Testis (tissue), 3 donors: Measurements from ENCODE around the gene PBX1. TPM values are rescaled to one million over a fixed set of nuclear protein-coding genes. Genes with fewer than 3 reads are reported as not detected.

Experiments used
- DNase-seq: peaks from one replicate; pipeline ENCODE4 v3.0.0-alpha.2; 2019
- H3K27ac ChIP-seq, 2 donors: fragments of 200-600 bp; sonication (generic); one replicate each; pipeline ENCODE4 v1.5.1; 2019
- H3K27me3 ChIP-seq: fragments of 200-600 bp; sonication (generic); one replicate; pipeline ENCODE4 v1.5.1; 2019
- H3K36me3 ChIP-seq: fragments of 200-600 bp; sonication (generic); one replicate; pipeline ENCODE4 v1.5.1; 2017; ENCODE audit warnings: low read depth; ENCODE audit errors: missing control alignments
- H3K4me1 ChIP-seq: fragments of 200-600 bp; sonication (generic); one replicate; pipeline ENCODE4 v1.5.1; 2019
- H3K4me3 ChIP-seq, 2 donors: fragments of 200-600 bp; sonication (generic); one replicate each; pipeline ENCODE4 v1.5.1; 2017 to 2019
- H3K9me3 ChIP-seq: fragments of 200-600 bp; sonication (generic); one replicate; pipeline ENCODE4 v1.5.1; 2017
- POLR2A ChIP-seq: fragments of 450-650 bp; IDR thresholded peaks from one replicate; pipeline ENCODE4 v1.6.1; 2017; ENCODE audit warnings: antibody characterized with exemption, mild to moderate bottlenecking, moderate library complexity
- WGBS, 2 donors: methylation state at CpG; one replicate each; pipeline ENCODE4 v1.1.5; 2018; 5-methylcytosine and 5-hydroxymethylcytosine counted together
- intact Hi-C: fragments of 100-400 bp; cut with DNase I; formaldehyde crosslinking; loops from one replicate; pipeline ENCODE4 v1.15.1; 2023; ENCODE audit warnings: low total_unique reads
- polyA plus RNA-seq: library from polyadenylated mRNA; stranded (reverse); fragments of 350-450 nt; fragmentation: Illumina TruSeq; extraction: RNeasy Lipid Tissue Mini Kit (QIAGEN cat#74804); gene quantifications from one replicate; pipeline ENCODE4 v1.2.3, GENCODE V29; 2014; ENCODE audit warnings: low read depth, low replicate concordance; ENCODE audit not compliant: insufficient read depth
- total RNA-seq, 2 donors: library from RNA; depleted of rRNA; stranded (reverse); fragments of >200 nt; gene quantifications; one replicate each; pipeline ENCODE4 v1.2.3, GENCODE V29; 2016
- TF ChIP-seq, protein P1 (sequence below), 3 experiments: fragments of 450-650 bp in 2 of 3; fragments of 200-600 bp in 1 of 3; sonication (generic) in 1 of 3; IDR thresholded peaks; one replicate each; pipeline ENCODE4 v1.5.1; 2016 to 2019; ENCODE audit warnings: antibody characterized with exemption in 3 of 3, mild to moderate bottlenecking in 2 of 3, moderate library complexity in 1 of 3

Gene PBX1
- total and polyA plus RNA-seq, 3 donors from 2014 or later, result 20.2 to 25.0 (median 20.3) TPM

DNA sequence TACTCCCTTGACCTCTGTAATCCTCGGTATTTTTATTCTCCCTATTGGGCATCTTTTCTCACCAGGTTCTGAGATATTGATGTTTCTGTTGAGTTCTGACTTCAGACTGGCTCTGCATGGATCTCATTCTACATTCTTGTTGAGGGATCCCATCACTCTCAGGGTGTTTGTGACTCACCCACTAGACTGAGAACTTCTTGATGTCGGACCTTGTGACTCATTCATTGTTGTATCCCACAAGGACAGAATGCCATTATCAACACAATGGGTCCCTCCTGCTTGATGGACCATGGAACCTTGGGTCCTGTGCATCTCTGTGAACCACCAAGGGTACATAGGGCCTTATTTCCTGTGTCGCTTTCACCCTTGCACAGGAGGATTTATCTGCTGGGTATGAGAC is 174.1 kb downstream of the PBX1 start:
- Histone ChIP-seq H3K36me3 (no peaks in the 10 kb centered on the region), H3K9me3 (no peaks in the 10 kb centered on the region), H3K4me3 (no peak overlapping the region), H3K27me3 (no peaks in the 10 kb centered on the region), H3K4me1 (no peaks in the 10 kb centered on the region), H3K27ac (no peak overlapping the region)
- TF ChIP-seq, protein P1, sequence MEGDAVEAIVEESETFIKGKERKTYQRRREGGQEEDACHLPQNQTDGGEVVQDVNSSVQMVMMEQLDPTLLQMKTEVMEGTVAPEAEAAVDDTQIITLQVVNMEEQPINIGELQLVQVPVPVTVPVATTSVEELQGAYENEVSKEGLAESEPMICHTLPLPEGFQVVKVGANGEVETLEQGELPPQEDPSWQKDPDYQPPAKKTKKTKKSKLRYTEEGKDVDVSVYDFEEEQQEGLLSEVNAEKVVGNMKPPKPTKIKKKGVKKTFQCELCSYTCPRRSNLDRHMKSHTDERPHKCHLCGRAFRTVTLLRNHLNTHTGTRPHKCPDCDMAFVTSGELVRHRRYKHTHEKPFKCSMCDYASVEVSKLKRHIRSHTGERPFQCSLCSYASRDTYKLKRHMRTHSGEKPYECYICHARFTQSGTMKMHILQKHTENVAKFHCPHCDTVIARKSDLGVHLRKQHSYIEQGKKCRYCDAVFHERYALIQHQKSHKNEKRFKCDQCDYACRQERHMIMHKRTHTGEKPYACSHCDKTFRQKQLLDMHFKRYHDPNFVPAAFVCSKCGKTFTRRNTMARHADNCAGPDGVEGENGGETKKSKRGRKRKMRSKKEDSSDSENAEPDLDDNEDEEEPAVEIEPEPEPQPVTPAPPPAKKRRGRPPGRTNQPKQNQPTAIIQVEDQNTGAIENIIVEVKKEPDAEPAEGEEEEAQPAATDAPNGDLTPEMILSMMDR (IDR thresholded peaks at IDR 0.05), result no peak
- no peak for TF ChIP-seq POLR2A
- DNase-seq, result no peak
- WGBS, 2 donors, result 91 to 100% methylated on average over 3 of the region's 3 CpGs
- intact Hi-C loops, result no loop called here

GRCh38 chr1:164733734-164734133 is 174.8 kb downstream of the PBX1 start:
- Histone ChIP-seq H3K4me3 (no peak overlapping the region), H3K9me3 (no peaks in the 10 kb centered on the region), H3K36me3 (no peaks in the 10 kb centered on the region), H3K4me1 (no peaks in the 10 kb centered on the region), H3K27me3 (no peaks in the 10 kb centered on the region), H3K27ac (no peak overlapping the region)
- TF ChIP-seq, protein P1 (IDR thresholded peaks at IDR 0.05), result no peak
- TF ChIP-seq POLR2A, result no peak
- intact Hi-C loops, result no loop called here
- no peak for DNase-seq
- WGBS, 2 donors, result 95 to 97% methylated on average over 4 of the region's 4 CpGs

GRCh38 chr1:164735315-164736052 is 176.5 kb downstream of the PBX1 start:
- Histone ChIP-seq H3K27ac (no peak overlapping the region), H3K27me3 (no peaks in the 10 kb centered on the region), H3K4me3 (no peak overlapping the region), H3K9me3 (no peaks in the 10 kb centered on the region), H3K36me3 (no peaks in the 10 kb centered on the region), H3K4me1 (no peaks in the 10 kb centered on the region)
- intact Hi-C loops, result no loop called here
- WGBS, 2 donors, result 83 to 87% methylated on average over 7 of the region's 7 CpGs
- TF ChIP-seq, protein P1 (IDR thresholded peaks at IDR 0.05), result no peak
- no peak for TF ChIP-seq POLR2A
- DNase-seq, result no peak

DNA sequence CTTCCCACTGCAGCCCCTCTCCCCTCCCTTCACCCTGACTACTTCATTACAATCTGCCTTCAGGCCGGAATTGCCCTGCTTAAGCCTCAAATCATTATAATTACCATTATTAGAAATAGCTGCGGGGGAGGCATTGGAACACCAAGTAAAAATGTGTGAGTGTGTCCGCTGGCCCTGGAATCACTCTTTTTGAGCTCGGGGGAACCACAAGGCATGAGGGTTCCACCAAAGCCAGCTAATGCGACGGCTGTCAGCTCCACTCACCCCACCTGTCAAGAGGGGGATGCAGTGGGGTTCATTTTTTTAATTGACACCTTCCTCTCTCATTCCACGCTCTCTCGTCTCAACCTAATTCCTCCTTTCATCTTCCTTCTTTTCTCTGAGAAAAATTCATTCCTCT is 177.2 kb downstream of the PBX1 start:
- intact Hi-C loops, result no loop called here
- WGBS, 2 donors, result 84 to 86% methylated on average over 8 of the region's 8 CpGs
- no peak for DNase-seq
- Histone ChIP-seq H3K4me3 (no peak overlapping the region), H3K27me3 (no peaks in the 10 kb centered on the region), H3K27ac (no peak overlapping the region), H3K4me1 (no peaks in the 10 kb centered on the region), H3K9me3 (no peaks in the 10 kb centered on the region), H3K36me3 (no peaks in the 10 kb centered on the region)
- TF ChIP-seq, protein P1 (IDR thresholded peaks at IDR 0.05), result no peak
- TF ChIP-seq POLR2A, result no peak

DNA sequence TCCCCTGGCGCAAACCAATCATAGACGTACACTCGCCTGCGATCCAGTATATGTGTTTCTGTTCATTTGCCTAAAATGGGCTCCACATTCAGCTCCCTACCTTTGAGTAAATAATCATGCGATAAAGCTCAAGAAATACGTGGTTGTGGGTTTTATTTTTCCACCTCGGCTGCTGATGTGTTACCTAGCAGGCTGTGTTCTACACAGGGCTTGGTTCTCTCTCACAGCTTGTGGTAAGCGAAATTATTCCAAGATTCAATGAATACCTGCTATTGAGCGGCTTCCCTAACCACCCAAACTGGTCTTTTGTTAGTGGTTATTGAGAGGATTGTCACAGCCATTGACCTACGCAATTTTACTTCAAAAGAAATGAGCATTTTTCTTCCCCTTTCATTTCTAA is 180.2 kb downstream of the PBX1 start:
- Histone ChIP-seq H3K4me1 (no peaks in the 10 kb centered on the region), H3K27me3 (no peaks in the 10 kb centered on the region), H3K36me3 (no peaks in the 10 kb centered on the region), H3K27ac (no peak overlapping the region), H3K4me3 (no peak overlapping the region), H3K9me3 (no peaks in the 10 kb centered on the region)
- WGBS, 2 donors, result 95% methylated on average over 10 of the region's 10 CpGs
- intact Hi-C loops, result no loop called here
- TF ChIP-seq POLR2A, result no peak
- TF ChIP-seq, protein P1 (IDR thresholded peaks at IDR 0.05), result no peak
- no peak for DNase-seq
